B cell (primary cell): ENCODE measurements around the gene AKR1A1. TPM values are rescaled to one million over a fixed set of nuclear protein-coding genes. Genes with fewer than 3 reads are reported as not detected.

Source experiments
- ATAC-seq: fragments of 200-7000 bp; cut with Tn5 transposase; one replicate; pipeline ENCODE4 v1.10.0; 2021; ENCODE audit warnings: low read depth, mild to moderate bottlenecking, moderate number of reproducible peaks, moderate library complexity
- CTCF ChIA-PET: fragments of 350-600 bp; sonication (Branson Sonifier 250); formaldehyde crosslinking; loops from one replicate; lab custom pipeline; 2021; ENCODE audit warnings: antibody characterized with exemption, inconsistent platforms; lab: Charles Lee
- POLR2A ChIA-PET: fragments of 350-600 bp; sonication (Branson Sonifier 250); formaldehyde crosslinking; loops from one replicate; lab custom pipeline; 2021; ENCODE audit warnings: antibody characterized with exemption; lab: Charles Lee
- DNase-seq: peaks from one replicate; pipeline ENCODE4 v3.0.0; 2013
- H2AFZ ChIP-seq: 2 replicates; pipeline ENCODE4 v1.6.1; 2012; ENCODE audit warnings: mild to moderate bottlenecking, low read depth, low read length; ENCODE audit not compliant: insufficient read depth, poor library complexity, severe bottlenecking
- H3K27ac ChIP-seq, 2 donors: 1 replicate in 1 of 2; 2 replicates in 1 of 2; pipeline ENCODE4 v1.5.1; 2012 to 2013; ENCODE audit warnings: low read length in 2 of 2, mild to moderate bottlenecking in 2 of 2, moderate library complexity in 1 of 2
- H3K27me3 ChIP-seq, 4 experiments: fragments of 200-600 bp in 1 of 4; sonication (generic) in 1 of 4; replicated peaks in 1 of 4; 1 replicate in 2 of 4; 2 replicates in 2 of 4; pipeline versions ENCODE4 v1.6.1 to v1.7.0; 2013 to 2016; ENCODE audit warnings: low read length in 3 of 4, mild to moderate bottlenecking in 2 of 4, mixed read lengths in 1 of 4, moderate library complexity in 1 of 4; ENCODE audit not compliant: insufficient read depth in 4 of 4, control insufficient read depth in 3 of 4; ENCODE audit errors: control extremely low read depth in 1 of 4
- H3K36me3 ChIP-seq, 2 experiments: replicated peaks in 1 of 2; 1 replicate in 1 of 2; 2 replicates in 1 of 2; pipeline versions ENCODE4 v1.6.1 to v1.7.1; 2013; ENCODE audit warnings: low read length in 1 of 2; ENCODE audit not compliant: insufficient read depth in 2 of 2, control insufficient read depth in 1 of 2; ENCODE audit errors: control extremely low read depth in 1 of 2, extremely low read depth in 1 of 2
- H3K4me1 ChIP-seq, 2 donors: fragments of 200-600 bp in 1 of 2; sonication (generic) in 1 of 2; 1 replicate in 1 of 2; 2 replicates in 1 of 2; pipeline versions ENCODE4 v1.5.1 to v1.6.1; 2013 to 2017; ENCODE audit warnings: low read length in 2 of 2; ENCODE audit not compliant: control insufficient read depth in 2 of 2, insufficient read depth in 2 of 2
- H3K4me2 ChIP-seq: replicated peaks from 2 replicates; pipeline ENCODE3; 2012; ENCODE audit warnings: mild to moderate bottlenecking, low read depth, low read length; ENCODE audit not compliant: poor library complexity, severe bottlenecking
- H3K4me3 ChIP-seq, 5 experiments: fragments of 200-600 bp in 1 of 5; sonication (generic) in 1 of 5; 1 replicate in 3 of 5; 2 replicates in 2 of 5; pipeline versions ENCODE4 v1.5.1 to v1.7.0; 2011 to 2016; ENCODE audit warnings: low read length in 4 of 5, mild to moderate bottlenecking in 4 of 5, low read depth in 2 of 5, control low read depth in 1 of 5, moderate library complexity in 1 of 5; ENCODE audit not compliant: insufficient read depth in 1 of 5; ENCODE audit errors: control extremely low read depth in 1 of 5, extremely low read depth in 1 of 5
- H3K79me2 ChIP-seq: fragments of 200-600 bp; sonication (generic); one replicate; pipeline ENCODE4 v1.6.0; 2016; ENCODE audit warnings: low read length; ENCODE audit not compliant: control insufficient read depth, insufficient read depth
- H3K9ac ChIP-seq: fragments of 200-600 bp; sonication (generic); 2 replicates; pipeline ENCODE4 v1.6.1; 2017; ENCODE audit warnings: mild to moderate bottlenecking, low read length, moderate library complexity
- H3K9me3 ChIP-seq, 3 donors: one replicate each; pipeline versions ENCODE4 v1.6.1 to v1.7.1; 2013; ENCODE audit warnings: low read length in 2 of 3; ENCODE audit not compliant: control insufficient read depth in 2 of 3, insufficient read depth in 1 of 3; ENCODE audit errors: control extremely low read depth in 1 of 3
- H4K20me1 ChIP-seq: 2 replicates; pipeline ENCODE4 v1.6.0; 2012; ENCODE audit warnings: mild to moderate bottlenecking, low read length; ENCODE audit not compliant: insufficient read depth, control insufficient read depth, poor library complexity, severe bottlenecking
- H3K27ac Mint-ChIP-seq: one replicate; pipeline ENCODE4 v1.8.0; 2021; ENCODE audit warnings: mixed read lengths
- H3K27me3 Mint-ChIP-seq: one replicate; pipeline ENCODE4 v1.8.0; 2021; ENCODE audit warnings: mixed read lengths
- H3K4me1 Mint-ChIP-seq: one replicate; pipeline ENCODE4 v1.8.0; 2021; ENCODE audit warnings: mixed read lengths
- H3K4me3 Mint-ChIP-seq: one replicate; pipeline ENCODE4 v1.8.0; 2021; ENCODE audit warnings: mixed read lengths
- H3K9me3 Mint-ChIP-seq: one replicate; pipeline ENCODE4 v1.8.0; 2022; ENCODE audit warnings: mixed read lengths; ENCODE audit not compliant: insufficient read depth
- CTCF ChIP-seq: fragments of 200-600 bp; IDR thresholded peaks from one replicate; pipeline ENCODE4 v1.8.0; 2022; ENCODE audit warnings: antibody characterized with exemption, mild to moderate bottlenecking
- EZH2 ChIP-seq: IDR thresholded peaks from 2 replicates; pipeline ENCODE4 v1.6.1; 2012; ENCODE audit warnings: borderline replicate concordance, low read depth, mild to moderate bottlenecking, moderate library complexity, low read length; ENCODE audit not compliant: insufficient read depth, poor library complexity, severe bottlenecking
- WGBS: methylation state at CpG from one replicate; pipeline ENCODE4 v1.1.5; 2013; ENCODE audit warnings: missing lambda C conversion rate; ENCODE audit not compliant: insufficient coverage; 5-methylcytosine and 5-hydroxymethylcytosine counted together
- intact Hi-C: fragments of 100-400 bp; cut with micrococcal nuclease; formaldehyde crosslinking; loops from one replicate; pipeline ENCODE4 v1.10.0; 2022
- polyA plus RNA-seq: library from polyadenylated mRNA; depleted of rRNA; stranded (reverse); fragments of >200 nt; gene quantifications from 2 replicates; pipeline ENCODE4 v1.2.3, GENCODE V29; 2012
- total RNA-seq, 2 donors: library from RNA; stranded (reverse); fragments of 120-200 nt in 1 of 2; gene quantifications; 1 replicate in 1 of 2; 2 replicates in 1 of 2; pipeline versions ENCODE4 v1.2.3 to v1.2.4, GENCODE V29; 2013 to 2022

Gene AKR1A1
- total and polyA plus RNA-seq, 2 donors (not counting 1 experiment from before 2014, with no cell fraction given), result 145 to 163 TPM

GRCh38 chr1:45510036-45510971 is 40.3 kb upstream of the AKR1A1 start:
- H4K20me1 ChIP-seq, result peaks cover 6% of the 10 kb centered on the region
- TF ChIP-seq CTCF (no peak), EZH2 (no peak)

More at GRCh38 chr1:45510036-45510971, 40.3 kb upstream of the AKR1A1 start:
- no peak overlapping the region for H3K9ac ChIP-seq
- ChIA-PET POLR2A (interaction anchor here (0.6 to 0.7 kb wide), 2 partner anchors 34 to 65 kb away, joined by 3 to 6 read pairs; no protein-coding TSS in a partner anchor), CTCF (interaction anchor here (0.7 to 8.7 kb wide), 10 partner anchors 9 to 501 kb away, joined by 3 to 351 read pairs (median 16); partner anchors contain the start of genes AKR1A1, PRDX1 and TESK2)
- H3K27ac Mint-ChIP-seq, result no peak overlapping the region
- H3K27me3 Mint-ChIP-seq, result no peaks in the 10 kb centered on the region
- H3K9me3 ChIP-seq, result no peaks in the 10 kb centered on the region
- H2AFZ ChIP-seq, result no peak overlapping the region
- no peak overlapping the region for H3K4me3 Mint-ChIP-seq
- no peak overlapping the region for H3K27ac ChIP-seq
- peaks cover 4% of the 10 kb centered on the region for H3K79me2 ChIP-seq
- DNase-seq (no peak), ATAC-seq (no peak)
- no peaks in the 10 kb centered on the region for H3K27me3 ChIP-seq
- no peaks in the 10 kb centered on the region for H3K4me1 ChIP-seq
- peaks cover 2 to 76% of the 10 kb centered on the region in 2 experiments for H3K36me3 ChIP-seq
- WGBS, result 68% methylated on average over 8 of the region's 9 CpGs
- H3K4me2 ChIP-seq, result no peak overlapping the region
- intact Hi-C loops, result no loop called here
- H3K9me3 Mint-ChIP-seq, result no peaks in the 10 kb centered on the region
- peaks cover 2% of the 10 kb centered on the region for H3K4me1 Mint-ChIP-seq
- H3K4me3 ChIP-seq, result no peak overlapping the region
